Activated T-cell treated with anti-CD3 and anti-CD28 coated beads, Interleukin-2, amount 50 U/mL, for 4 hours (primary cell): Measurements from ENCODE around the gene SLC22A2. TPM values are rescaled to one million over a fixed set of nuclear protein-coding genes. Genes with fewer than 3 reads are reported as not detected.
"Not testable (repeated sequence)": the region's sequence is repeated elsewhere in the genome, so short reads cannot be mapped to it uniquely, and the experiment has no call there.

Experiments used
- ATAC-seq, 2 donors: fragments of 200-7000 bp; cut with Tn5 transposase; one replicate each; pipeline ENCODE4 v1.10.0; 2021
- DNase-seq: peaks from one replicate; pipeline ENCODE4 v3.0.0-alpha.2; 2020
- H3K27me3 Mint-ChIP-seq: one replicate; pipeline ENCODE4 v1.8.0; 2021; ENCODE audit warnings: low read depth, mixed read lengths
- H3K36me3 Mint-ChIP-seq: one replicate; pipeline ENCODE4 v1.8.0; 2022; ENCODE audit warnings: mixed read lengths; ENCODE audit not compliant: insufficient read depth
- H3K4me1 Mint-ChIP-seq: one replicate; pipeline ENCODE4 v1.8.0; 2021; ENCODE audit warnings: low read depth, mixed read lengths
- H3K4me3 Mint-ChIP-seq: one replicate; pipeline ENCODE4 v1.8.0; 2021; ENCODE audit warnings: mild to moderate bottlenecking, moderate library complexity, mixed read lengths
- H3K9me3 Mint-ChIP-seq: one replicate; pipeline ENCODE4 v1.8.0; 2021; ENCODE audit warnings: mixed read lengths
- total RNA-seq, 3 donors: library from RNA; stranded (reverse); gene quantifications; one replicate each; pipeline ENCODE4 v1.2.1, GENCODE V29; 2021

SLC22A2 gene
- total RNA-seq = not detected

DNA sequence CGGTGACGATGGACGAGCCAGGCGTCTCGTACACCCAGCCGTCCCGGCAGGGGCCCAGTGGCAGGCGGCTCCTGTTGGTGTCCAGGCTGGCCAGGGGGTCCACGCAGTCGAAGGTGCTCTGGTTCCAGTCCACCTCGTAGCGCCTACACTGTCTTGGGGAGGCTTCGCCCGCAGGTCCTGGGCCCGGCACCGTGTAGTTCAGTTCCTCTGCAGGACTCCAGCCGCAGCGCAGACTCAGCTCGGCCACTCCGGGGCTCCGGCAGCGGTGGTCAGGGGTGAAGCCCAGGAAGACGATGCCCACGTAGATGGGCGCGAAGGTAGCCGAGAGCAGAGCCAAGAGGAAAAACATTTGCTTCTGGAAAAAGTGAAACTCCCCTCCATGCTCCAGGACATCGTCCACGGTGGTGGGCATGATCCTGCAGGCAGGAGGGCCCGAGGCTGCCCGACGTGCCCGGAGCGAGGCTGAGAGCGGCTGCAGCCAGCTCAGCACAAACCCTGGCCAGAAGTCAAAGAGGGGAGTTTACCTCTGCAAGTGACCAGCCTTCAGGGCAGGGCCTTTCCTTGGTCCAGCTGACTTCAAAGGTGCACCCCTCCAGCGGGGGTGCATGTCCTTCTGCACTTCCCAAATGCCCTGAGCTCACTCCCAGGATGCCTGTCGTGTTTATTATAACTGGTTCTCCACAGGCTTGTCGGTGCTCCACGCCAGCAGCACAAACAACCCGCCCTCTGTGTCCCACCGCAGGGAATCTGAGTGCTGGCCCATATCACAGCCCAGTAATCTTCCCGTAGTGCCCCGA lies at the start of gene SLC22A2:
TSS of gene SLC22A2 (minus strand) at position 476 of the 797 bp plus-strand sequence. CDS start at position 412, 64 bp downstream.
- ATAC-seq = no peak
- no peaks in the 10 kb centered on the region for H3K9me3 Mint-ChIP-seq
- no peak for DNase-seq
- H3K4me1 Mint-ChIP-seq = no peaks in the 10 kb centered on the region
- no peaks in the 10 kb centered on the region for H3K36me3 Mint-ChIP-seq
- no peak within 1 kb of the TSS for H3K4me3 Mint-ChIP-seq
- H3K27me3 Mint-ChIP-seq = peaks cover 8% of the 10 kb centered on the region

DNA sequence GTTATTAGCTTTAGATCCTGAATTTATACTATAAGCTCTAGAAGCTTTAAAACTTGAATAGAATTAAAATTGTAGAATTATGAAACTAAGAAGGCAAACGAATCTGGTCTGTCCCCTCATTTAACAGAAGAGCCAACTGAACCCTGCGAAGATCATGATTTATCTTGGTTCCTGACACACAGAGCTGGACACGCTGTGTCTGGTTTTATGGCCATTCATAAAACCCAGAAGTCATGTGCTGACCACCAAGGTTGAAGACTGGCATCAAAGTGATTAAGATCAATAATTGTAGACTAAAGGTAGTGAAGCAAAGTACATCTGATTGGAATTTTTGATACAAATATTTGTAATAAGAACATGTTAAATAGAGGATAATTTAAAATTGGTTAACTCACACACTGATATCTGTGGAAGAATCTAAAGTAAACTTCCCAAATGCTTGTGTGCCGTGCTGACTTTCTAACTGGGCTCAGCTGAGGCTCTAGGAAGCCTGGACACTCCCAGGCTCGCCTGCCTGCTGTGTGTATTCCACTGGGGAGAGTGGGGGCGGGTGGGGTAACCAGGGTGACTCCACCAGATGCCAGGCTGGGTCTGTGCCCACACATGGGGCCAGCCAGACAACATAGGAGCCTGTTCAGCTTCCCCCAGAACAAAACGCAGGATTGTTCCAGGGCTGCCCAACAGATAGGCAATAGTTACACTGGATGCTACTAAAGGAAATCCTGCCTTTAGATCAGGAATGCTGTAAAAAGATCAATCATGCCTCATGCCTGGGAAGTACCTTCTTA lies 47.5 kb upstream of the SLC22A2 start:
- peaks cover 22% of the 10 kb centered on the region for H3K9me3 Mint-ChIP-seq
- H3K36me3 Mint-ChIP-seq = no peaks in the 10 kb centered on the region
- peaks cover 8% of the 10 kb centered on the region for H3K27me3 Mint-ChIP-seq
- H3K4me3 Mint-ChIP-seq = no peak overlapping the region
- ATAC-seq (no peak), DNase-seq (no peak)
- no peaks in the 10 kb centered on the region for H3K4me1 Mint-ChIP-seq

DNA sequence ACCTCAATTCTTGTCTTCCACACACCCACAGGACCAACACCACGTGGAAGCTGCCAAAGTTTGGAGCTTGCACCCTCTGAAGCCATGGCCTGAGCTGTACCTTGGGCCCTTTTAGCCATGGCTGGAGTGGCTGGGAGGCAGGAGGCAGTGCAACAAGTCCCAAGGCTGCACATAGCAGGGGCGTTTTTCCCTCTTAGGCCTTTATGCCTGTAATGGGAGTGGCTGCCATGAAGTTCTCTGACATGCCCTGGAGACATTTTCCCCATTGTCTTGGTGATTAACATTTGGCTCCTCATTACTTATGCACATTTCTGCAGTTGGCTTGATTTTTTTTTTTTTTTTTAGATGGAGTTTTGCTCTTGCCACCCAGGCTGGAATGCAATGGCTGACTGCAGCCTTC lies 45.2 kb upstream of the SLC22A2 start:
- no peak overlapping the region for H3K4me3 Mint-ChIP-seq
- ATAC-seq = no peak
- H3K36me3 Mint-ChIP-seq = no peaks in the 10 kb centered on the region
- H3K27me3 Mint-ChIP-seq = peaks cover 8% of the 10 kb centered on the region
- no peak for DNase-seq
- no peaks in the 10 kb centered on the region for H3K4me1 Mint-ChIP-seq
- peaks cover 7% of the 10 kb centered on the region for H3K9me3 Mint-ChIP-seq

DNA sequence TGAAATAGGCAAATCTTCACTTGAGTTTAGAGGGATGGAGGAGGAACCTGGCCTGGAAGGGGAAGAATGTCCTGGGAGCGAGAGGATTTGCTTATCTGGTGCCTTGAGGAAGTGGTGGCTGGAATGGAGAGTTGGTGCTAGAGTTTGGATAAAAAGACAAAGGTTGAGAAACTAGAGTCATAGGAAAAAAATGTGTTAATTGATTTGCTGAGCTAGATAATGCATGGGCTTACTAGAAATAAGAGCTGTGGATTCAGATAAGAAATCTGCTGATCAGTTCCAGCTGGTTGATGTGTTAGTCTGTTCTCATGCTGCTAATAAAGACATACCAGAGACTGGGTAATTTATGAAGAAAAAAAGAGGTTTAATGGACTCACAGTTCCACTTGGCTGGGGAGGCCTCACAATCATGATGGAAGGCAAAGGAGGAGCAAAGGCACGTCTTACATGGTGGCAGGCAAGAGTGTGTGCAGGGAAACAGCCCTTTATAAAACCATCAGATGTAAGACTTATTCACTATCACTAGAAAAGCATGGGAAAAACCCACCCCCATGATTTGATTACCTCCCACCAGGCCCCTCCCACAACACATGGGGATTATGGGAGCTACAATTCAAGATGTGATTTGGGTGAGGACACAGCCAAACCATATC lies 43.9 kb upstream of the SLC22A2 start:
- H3K4me1 Mint-ChIP-seq, H3K27me3 Mint-ChIP-seq, ATAC-seq, H3K36me3 Mint-ChIP-seq, H3K4me3 Mint-ChIP-seq, DNase-seq, H3K9me3 Mint-ChIP-seq: not testable (repeated sequence)

DNA sequence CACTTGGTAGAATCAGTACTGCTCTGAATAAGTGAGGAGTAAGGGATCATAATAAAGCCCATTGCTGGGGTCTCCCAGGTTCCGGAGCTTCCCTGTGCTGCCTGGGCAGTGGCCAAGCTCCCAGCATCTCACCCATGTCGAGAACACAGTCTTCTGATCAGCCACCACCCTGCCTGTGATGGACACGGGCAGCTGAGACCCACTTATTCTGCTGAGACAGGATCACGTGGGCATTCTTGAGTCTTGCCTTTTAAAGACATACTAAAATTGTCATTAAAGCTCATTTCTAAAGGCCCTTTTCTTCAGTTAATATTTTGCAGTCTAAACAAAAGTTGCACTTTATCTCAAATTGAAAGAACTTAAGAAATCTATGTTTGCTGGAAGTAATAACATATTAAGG lies 42.7 kb upstream of the SLC22A2 start:
- ATAC-seq = no peak
- Mint-ChIP-seq H3K9me3 (peaks cover 6% of the 10 kb centered on the region), H3K4me1 (no peaks in the 10 kb centered on the region), H3K27me3 (peaks cover 3% of the 10 kb centered on the region), H3K36me3 (no peaks in the 10 kb centered on the region), H3K4me3 (no peak overlapping the region)
- DNase-seq = no peak

DNA sequence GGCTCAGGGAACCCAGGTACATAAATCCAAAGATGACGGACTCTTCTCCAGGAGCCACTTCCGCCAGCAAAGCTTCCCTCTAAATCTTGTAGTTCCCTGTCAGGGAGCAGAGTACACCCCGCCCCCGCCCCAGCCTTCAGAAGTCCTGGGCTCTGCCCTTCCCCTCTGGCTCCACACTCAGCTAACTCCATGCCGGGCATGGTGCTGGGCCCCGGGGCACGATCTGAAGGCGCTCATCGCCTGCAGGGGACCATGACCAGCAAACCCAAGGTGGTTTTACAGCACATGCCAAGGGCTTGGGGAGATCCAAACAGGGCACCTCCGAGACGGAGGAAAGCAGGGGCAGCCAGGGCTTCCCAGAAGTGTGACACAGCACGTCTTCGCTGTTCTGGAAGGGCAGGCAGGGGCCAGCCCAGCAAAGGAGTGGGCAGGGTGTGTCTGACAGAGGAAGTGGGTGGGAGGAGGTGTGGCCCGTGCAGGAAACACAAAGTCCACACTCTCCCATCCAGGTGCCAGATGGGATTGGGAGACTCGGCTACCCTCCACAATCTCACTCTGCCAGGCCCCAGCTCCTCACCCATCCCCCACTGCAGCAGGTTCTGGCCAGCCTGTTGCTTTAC lies 41.6 kb upstream of the SLC22A2 start:
- Mint-ChIP-seq H3K36me3 (no peaks in the 10 kb centered on the region), H3K4me1 (no peaks in the 10 kb centered on the region)
- ATAC-seq = no peak

DNA sequence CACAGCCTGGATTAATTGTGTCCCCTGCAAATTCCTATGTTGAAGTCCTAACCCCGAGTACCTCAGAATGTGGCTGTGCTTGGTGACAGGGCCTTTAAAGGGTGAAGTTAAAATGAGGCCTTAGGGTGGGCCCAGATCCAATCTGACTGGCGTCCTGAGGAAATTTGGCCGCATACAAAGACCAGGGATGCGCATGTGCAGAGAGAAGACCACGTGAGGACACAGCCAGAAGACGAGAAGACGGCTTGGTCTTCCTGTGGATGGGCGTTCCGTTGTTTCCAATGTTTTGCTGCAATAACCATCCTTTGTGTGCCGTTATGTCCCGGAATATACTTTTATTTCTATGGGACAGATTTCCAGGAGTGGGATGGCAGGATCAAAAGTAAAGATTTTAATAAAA lies 40.9 kb upstream of the SLC22A2 start:
- Mint-ChIP-seq H3K36me3 (no peaks in the 10 kb centered on the region), H3K4me3 (no peak overlapping the region), H3K4me1 (no peaks in the 10 kb centered on the region), H3K9me3 (peaks cover 6% of the 10 kb centered on the region), H3K27me3 (peaks cover 1% of the 10 kb centered on the region)
- DNase-seq (no peak), ATAC-seq (no peak)

More for the DNA sequence above, 41.6 kb upstream of the SLC22A2 start:
- H3K4me3 Mint-ChIP-seq = no peak overlapping the region
- H3K9me3 Mint-ChIP-seq = peaks cover 6% of the 10 kb centered on the region
- peaks cover 3% of the 10 kb centered on the region for H3K27me3 Mint-ChIP-seq
- DNase-seq = no peak

DNA sequence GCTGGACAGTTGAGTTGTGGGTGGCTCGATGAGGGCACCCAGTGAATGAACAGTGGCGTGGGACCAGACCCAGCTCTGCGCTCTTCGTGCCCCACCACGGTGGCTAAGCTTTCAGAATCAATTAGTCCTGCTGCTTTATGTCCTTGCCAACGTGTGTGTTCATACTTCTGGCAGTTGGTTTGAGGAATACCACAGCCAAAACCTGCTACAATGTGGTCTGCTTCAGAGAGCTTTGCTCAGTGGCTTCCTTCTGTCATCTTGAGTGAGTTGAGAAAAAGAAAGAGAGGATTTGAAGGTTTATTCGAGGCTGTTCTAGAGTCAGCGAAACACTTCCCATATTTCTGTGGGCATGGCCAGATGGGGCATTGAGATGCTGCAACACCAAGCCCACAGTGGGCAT lies 39.5 kb upstream of the SLC22A2 start:
- Mint-ChIP-seq H3K4me3 (no peak overlapping the region), H3K9me3 (peaks cover 6% of the 10 kb centered on the region), H3K4me1 (no peaks in the 10 kb centered on the region), H3K36me3 (no peaks in the 10 kb centered on the region), H3K27me3 (peaks cover 7% of the 10 kb centered on the region)
- no peak for ATAC-seq
- DNase-seq = no peak

DNA sequence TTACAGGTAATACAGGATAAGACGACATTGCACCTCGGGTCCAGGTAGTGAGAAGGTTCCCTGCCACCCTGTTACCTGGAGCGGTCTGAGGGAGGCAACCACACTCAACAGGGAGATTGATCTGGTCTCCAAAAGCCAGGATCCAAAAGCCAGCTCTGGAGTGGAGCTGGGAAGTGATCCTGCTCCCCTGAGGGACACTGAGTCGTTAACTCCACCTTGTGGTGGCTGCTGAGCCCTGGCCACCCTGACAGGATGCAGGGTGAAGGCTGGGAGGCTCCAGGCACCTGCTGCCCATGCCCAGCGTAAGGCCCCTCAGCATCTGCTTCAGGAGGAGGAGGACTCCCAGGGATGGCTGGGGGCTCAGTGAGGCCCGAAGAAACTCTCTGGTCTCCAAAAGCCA lies 38.7 kb upstream of the SLC22A2 start:
- H3K4me1 Mint-ChIP-seq = no peaks in the 10 kb centered on the region
- H3K9me3 Mint-ChIP-seq = peaks cover 2% of the 10 kb centered on the region
- no peak for ATAC-seq
- peaks cover 7% of the 10 kb centered on the region for H3K27me3 Mint-ChIP-seq
- H3K36me3 Mint-ChIP-seq = no peaks in the 10 kb centered on the region
- H3K4me3 Mint-ChIP-seq = no peak overlapping the region
- DNase-seq = no peak

DNA sequence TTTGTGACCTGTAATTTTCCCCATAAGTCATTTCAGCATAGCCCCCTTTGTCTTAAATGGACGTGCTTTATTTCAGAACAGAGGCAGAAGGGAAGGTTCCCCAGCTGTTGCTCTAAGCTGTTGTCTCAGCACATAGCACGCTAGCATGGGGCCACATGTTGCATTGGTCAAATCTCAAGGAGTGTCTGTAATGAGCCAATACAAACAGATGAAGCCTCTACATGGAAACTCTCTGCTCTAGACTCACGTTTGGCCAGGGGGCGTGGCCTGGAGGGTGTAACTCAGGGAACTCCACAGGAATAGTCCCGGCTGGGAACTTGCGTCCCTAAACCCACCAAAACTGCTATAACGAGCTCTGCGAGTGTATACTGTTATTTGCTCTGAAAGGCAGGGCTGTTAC lies 35.2 kb upstream of the SLC22A2 start:
- Mint-ChIP-seq H3K27me3 (peaks cover 25% of the 10 kb centered on the region), H3K36me3 (no peaks in the 10 kb centered on the region), H3K4me3 (no peak overlapping the region), H3K4me1 (no peaks in the 10 kb centered on the region), H3K9me3 (no peaks in the 10 kb centered on the region)
- ATAC-seq (no peak), DNase-seq (no peak)

DNA sequence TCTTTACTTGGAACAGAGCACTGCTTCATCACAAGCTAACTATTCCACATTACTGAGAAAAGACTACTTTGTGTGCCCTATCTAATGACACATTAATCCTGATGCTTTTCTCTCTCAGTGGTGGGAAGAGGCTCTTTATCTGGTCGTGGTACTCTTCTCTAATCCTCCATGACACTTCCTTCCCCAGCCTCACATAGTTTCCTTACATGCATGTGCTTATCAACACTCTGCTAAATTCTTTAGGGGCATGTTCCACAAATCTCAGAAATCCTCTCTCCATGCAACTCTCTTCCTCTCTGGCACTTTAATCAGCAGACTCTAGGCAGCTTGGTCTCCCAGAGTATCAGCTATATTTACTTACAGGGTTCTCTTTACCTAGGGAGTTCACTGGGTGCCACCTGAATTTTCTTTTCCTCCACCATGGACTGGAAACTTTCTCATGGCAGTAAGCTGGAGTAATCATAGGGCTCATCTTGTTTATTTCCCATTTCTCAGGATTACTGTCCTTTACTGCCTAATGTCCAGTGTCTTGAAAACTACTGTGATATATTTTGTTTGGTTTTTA lies 27.0 kb upstream of the SLC22A2 start:
- peaks cover 25% of the 10 kb centered on the region for H3K27me3 Mint-ChIP-seq
- DNase-seq (no peak), ATAC-seq (no peak)
- H3K4me1 Mint-ChIP-seq = no peaks in the 10 kb centered on the region
- H3K36me3 Mint-ChIP-seq = no peaks in the 10 kb centered on the region
- H3K4me3 Mint-ChIP-seq = no peak overlapping the region
- no peaks in the 10 kb centered on the region for H3K9me3 Mint-ChIP-seq

DNA sequence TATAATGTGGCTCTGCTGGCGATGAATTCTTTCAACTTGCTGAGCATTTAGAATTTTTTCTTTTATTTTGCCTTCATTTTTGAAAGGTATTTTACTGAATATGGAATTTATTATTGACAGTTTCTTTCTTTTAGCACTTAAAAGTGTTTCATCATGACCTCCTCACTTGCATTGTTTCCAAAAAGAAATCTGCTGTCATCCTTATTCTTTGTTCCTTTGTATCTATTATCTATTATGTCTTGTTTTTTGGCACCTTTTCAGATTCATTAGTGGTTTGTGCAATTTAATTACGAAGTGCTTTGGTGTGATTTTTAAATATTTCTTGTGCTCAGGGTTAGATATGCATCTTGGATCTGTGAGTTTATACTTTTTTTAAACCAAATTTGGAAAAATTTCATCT lies 26.0 kb upstream of the SLC22A2 start:
- H3K36me3 Mint-ChIP-seq = no peaks in the 10 kb centered on the region
- no peaks in the 10 kb centered on the region for H3K9me3 Mint-ChIP-seq
- peaks cover 16% of the 10 kb centered on the region for H3K27me3 Mint-ChIP-seq
- no peaks in the 10 kb centered on the region for H3K4me1 Mint-ChIP-seq
- DNase-seq = no peak
- ATAC-seq = no peak
- no peak overlapping the region for H3K4me3 Mint-ChIP-seq

DNA sequence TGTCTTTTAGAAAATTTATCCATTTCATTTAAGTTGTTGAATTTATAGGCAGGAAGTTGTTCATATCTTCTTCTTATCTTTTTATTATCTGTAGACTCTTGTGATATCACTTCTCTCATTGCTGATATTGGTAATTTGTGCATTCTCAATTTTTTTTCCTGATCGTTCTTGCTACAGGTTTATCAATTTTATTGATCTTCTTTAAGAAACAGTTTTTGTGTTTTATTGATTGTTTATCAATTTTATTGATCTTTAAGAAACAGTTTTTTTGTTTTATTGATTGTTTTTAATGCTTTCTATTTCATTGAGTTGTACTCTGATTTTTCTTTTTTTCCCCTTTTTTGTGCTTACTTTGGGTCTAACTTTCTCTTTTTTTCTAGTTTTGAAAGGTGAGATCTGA lies 23.8 kb upstream of the SLC22A2 start:
- Mint-ChIP-seq H3K4me3 (no peak overlapping the region), H3K36me3 (no peaks in the 10 kb centered on the region), H3K4me1 (no peaks in the 10 kb centered on the region), H3K9me3 (no peaks in the 10 kb centered on the region), H3K27me3 (peaks cover 8% of the 10 kb centered on the region)
- DNase-seq (no peak), ATAC-seq (no peak)

DNA sequence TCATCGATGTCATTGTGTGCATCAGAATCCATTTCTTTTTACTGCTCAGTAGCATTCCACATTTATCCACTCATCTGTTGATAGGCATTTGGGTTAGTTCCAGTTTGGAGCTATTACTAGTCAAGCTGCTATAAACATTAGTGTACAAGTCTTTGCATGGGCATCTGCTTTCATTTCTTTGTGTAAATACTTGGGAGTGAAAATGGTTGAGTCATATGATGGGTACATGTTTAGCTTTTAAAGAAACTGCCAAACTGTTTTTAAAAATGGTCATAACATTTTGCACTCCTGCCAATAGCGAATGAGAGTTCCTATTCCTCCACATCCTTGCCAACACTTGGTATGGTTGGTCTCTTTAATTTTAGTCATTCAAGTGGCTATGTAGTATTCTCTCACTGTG lies 21.2 kb upstream of the SLC22A2 start:
- DNase-seq (no peak), ATAC-seq (no peak)
- Mint-ChIP-seq H3K9me3 (no peaks in the 10 kb centered on the region), H3K4me1 (no peaks in the 10 kb centered on the region), H3K27me3 (peaks cover 2% of the 10 kb centered on the region), H3K36me3 (no peaks in the 10 kb centered on the region), H3K4me3 (no peak overlapping the region)
